ENCODE data around the gene GLYAT.
"Not testable (repeated sequence)": the region's sequence is repeated elsewhere in the genome, so short reads cannot be mapped to it uniquely, and the experiment has no call there.

GLYAT gene

GRCh38 chr11:58691675-58692074 lies 40.1 kb downstream of the GLYAT start:
- H3K4me1 ChIP-seq (ENCODE audit: insufficient read depth, low read length) = no peaks in the 10 kb centered on the region
- no peak overlapping the region for H3K27ac ChIP-seq (ENCODE audit: low read length)
- no peak overlapping the region for H3K4me2 ChIP-seq (ENCODE audit: insufficient read depth, low read length)
- DNase-seq = no peak
- no peak overlapping the region for H3K9ac ChIP-seq (ENCODE audit: low read depth, low read length)
- H3K79me2 ChIP-seq (ENCODE audit: insufficient read depth, low read length) = no peaks in the 10 kb centered on the region
- ATAC-seq (ENCODE audit: insufficient read depth, low read depth) = no peak
- peaks cover 4% of the 10 kb centered on the region for H3K27me3 ChIP-seq (ENCODE audit: insufficient read depth, low read length, poor library complexity)
- H3K9me3 ChIP-seq (ENCODE audit: insufficient read depth, low read length, severe bottlenecking) = no peaks in the 10 kb centered on the region
- H2AFZ ChIP-seq (ENCODE audit: low read depth, low read length) = no peak overlapping the region
- no peak overlapping the region for H3K4me3 ChIP-seq (ENCODE audit: low read depth in 1 of 2, low read length in 2 of 2)
- H3K36me3 ChIP-seq (ENCODE audit: insufficient read depth, low read length) = no peaks in the 10 kb centered on the region
- TF ChIP-seq EZH2 (IDR thresholded peaks at IDR 0.05; ENCODE audit: borderline replicate concordance, low read depth, low read length, severe bottlenecking) (no peak), CTCF (IDR thresholded peaks at IDR 0.05; ENCODE audit: borderline replicate concordance, extremely low read depth, low read length, poor library complexity, severe bottlenecking) (no peak)
- H4K20me1 ChIP-seq (ENCODE audit: insufficient read depth, low read length) = no peaks in the 10 kb centered on the region

GRCh38 chr11:58688789-58689503 lies 42.8 kb downstream of the GLYAT start:
- TF ChIP-seq CTCF (IDR thresholded peaks at IDR 0.05; ENCODE audit: borderline replicate concordance, extremely low read depth, low read length, poor library complexity, severe bottlenecking) = no peak
- Histone ChIP-seq H2AFZ (ENCODE audit: low read depth, low read length) (no peak overlapping the region), H3K36me3 (ENCODE audit: insufficient read depth, low read length) (no peaks in the 10 kb centered on the region), H3K4me1 (ENCODE audit: insufficient read depth, low read length) (no peaks in the 10 kb centered on the region), H4K20me1 (ENCODE audit: insufficient read depth, low read length) (no peaks in the 10 kb centered on the region), H3K27ac (ENCODE audit: low read length) (no peak overlapping the region), H3K79me2 (ENCODE audit: insufficient read depth, low read length) (no peaks in the 10 kb centered on the region), H3K27me3 (ENCODE audit: insufficient read depth, low read length, poor library complexity) (peaks cover 4% of the 10 kb centered on the region), H3K9me3 (ENCODE audit: insufficient read depth, low read length, severe bottlenecking) (no peaks in the 10 kb centered on the region), H3K4me3 (ENCODE audit: low read depth in 1 of 2, low read length in 2 of 2) (no peak overlapping the region), H3K9ac (ENCODE audit: low read depth, low read length) (no peak overlapping the region), H3K4me2 (ENCODE audit: insufficient read depth, low read length) (no peak overlapping the region)
- no peak for DNase-seq
- ATAC-seq (ENCODE audit: insufficient read depth, low read depth) = no peak

GRCh38 chr11:58685973-58686722 lies 45.6 kb downstream of the GLYAT start:
- ATAC-seq (ENCODE audit: insufficient read depth, low read depth) (no peak), DNase-seq (no peak)
- H3K4me2 ChIP-seq (ENCODE audit: insufficient read depth, low read length) = no peak overlapping the region
- no peak overlapping the region for H2AFZ ChIP-seq (ENCODE audit: low read depth, low read length)
- no peaks in the 10 kb centered on the region for H4K20me1 ChIP-seq (ENCODE audit: insufficient read depth, low read length)
- TF ChIP-seq EZH2 (IDR thresholded peaks at IDR 0.05; ENCODE audit: borderline replicate concordance, low read depth, low read length, severe bottlenecking) (no peak), CTCF (IDR thresholded peaks at IDR 0.05; ENCODE audit: borderline replicate concordance, extremely low read depth, low read length, poor library complexity, severe bottlenecking) (no peak)
- H3K79me2 ChIP-seq (ENCODE audit: insufficient read depth, low read length) = no peaks in the 10 kb centered on the region
- H3K27ac ChIP-seq (ENCODE audit: low read length) = no peak overlapping the region
- no peaks in the 10 kb centered on the region for H3K4me1 ChIP-seq (ENCODE audit: insufficient read depth, low read length)
- no peaks in the 10 kb centered on the region for H3K9me3 ChIP-seq (ENCODE audit: insufficient read depth, low read length, severe bottlenecking)
- peaks cover 4% of the 10 kb centered on the region for H3K27me3 ChIP-seq (ENCODE audit: insufficient read depth, low read length, poor library complexity)
- no peaks in the 10 kb centered on the region for H3K36me3 ChIP-seq (ENCODE audit: insufficient read depth, low read length)
- H3K4me3 ChIP-seq (ENCODE audit: low read depth in 1 of 2, low read length in 2 of 2) = no peak overlapping the region
- H3K9ac ChIP-seq (ENCODE audit: low read depth, low read length) = no peak overlapping the region

- H4K20me1 ChIP-seq (ENCODE audit: insufficient read depth, low read length); H2AFZ ChIP-seq (ENCODE audit: low read depth, low read length); H3K9ac ChIP-seq (ENCODE audit: low read depth, low read length); H3K27me3 ChIP-seq (ENCODE audit: insufficient read depth, low read length, poor library complexity); H3K4me3 ChIP-seq (ENCODE audit: low read depth in 1 of 2, low read length in 2 of 2); H3K27ac ChIP-seq (ENCODE audit: low read length); ATAC-seq (ENCODE audit: insufficient read depth, low read depth); H3K9me3 ChIP-seq (ENCODE audit: insufficient read depth, low read length, severe bottlenecking); H3K79me2 ChIP-seq (ENCODE audit: insufficient read depth, low read length); DNase-seq; H3K36me3 ChIP-seq (ENCODE audit: insufficient read depth, low read length); H3K4me1 ChIP-seq (ENCODE audit: insufficient read depth, low read length); H3K4me2 ChIP-seq (ENCODE audit: insufficient read depth, low read length): not testable (repeated sequence)
Observed at GRCh38 chr11:58682660-58683059, 49.1 kb downstream of the GLYAT start.

GRCh38 chr11:58677536-58677935 lies 54.2 kb downstream of the GLYAT start:
- H3K36me3 ChIP-seq (ENCODE audit: insufficient read depth, low read length); H3K4me1 ChIP-seq (ENCODE audit: insufficient read depth, low read length); H2AFZ ChIP-seq (ENCODE audit: low read depth, low read length); ATAC-seq (ENCODE audit: insufficient read depth, low read depth); H3K9ac ChIP-seq (ENCODE audit: low read depth, low read length); DNase-seq; H3K27ac ChIP-seq (ENCODE audit: low read length); H3K4me2 ChIP-seq (ENCODE audit: insufficient read depth, low read length); H3K27me3 ChIP-seq (ENCODE audit: insufficient read depth, low read length, poor library complexity); H3K9me3 ChIP-seq (ENCODE audit: insufficient read depth, low read length, severe bottlenecking); H3K4me3 ChIP-seq (ENCODE audit: low read depth in 1 of 2, low read length in 2 of 2); H4K20me1 ChIP-seq (ENCODE audit: insufficient read depth, low read length); H3K79me2 ChIP-seq (ENCODE audit: insufficient read depth, low read length): not testable (repeated sequence)
